ENCODE measurements around the gene LPAR3.

Gene LPAR3

GRCh38 chr1:84775535-84775920 is 117.5 kb downstream of the LPAR3 start:
- no peak for DNase-seq (ENCODE audit: low spot score)

DNA sequence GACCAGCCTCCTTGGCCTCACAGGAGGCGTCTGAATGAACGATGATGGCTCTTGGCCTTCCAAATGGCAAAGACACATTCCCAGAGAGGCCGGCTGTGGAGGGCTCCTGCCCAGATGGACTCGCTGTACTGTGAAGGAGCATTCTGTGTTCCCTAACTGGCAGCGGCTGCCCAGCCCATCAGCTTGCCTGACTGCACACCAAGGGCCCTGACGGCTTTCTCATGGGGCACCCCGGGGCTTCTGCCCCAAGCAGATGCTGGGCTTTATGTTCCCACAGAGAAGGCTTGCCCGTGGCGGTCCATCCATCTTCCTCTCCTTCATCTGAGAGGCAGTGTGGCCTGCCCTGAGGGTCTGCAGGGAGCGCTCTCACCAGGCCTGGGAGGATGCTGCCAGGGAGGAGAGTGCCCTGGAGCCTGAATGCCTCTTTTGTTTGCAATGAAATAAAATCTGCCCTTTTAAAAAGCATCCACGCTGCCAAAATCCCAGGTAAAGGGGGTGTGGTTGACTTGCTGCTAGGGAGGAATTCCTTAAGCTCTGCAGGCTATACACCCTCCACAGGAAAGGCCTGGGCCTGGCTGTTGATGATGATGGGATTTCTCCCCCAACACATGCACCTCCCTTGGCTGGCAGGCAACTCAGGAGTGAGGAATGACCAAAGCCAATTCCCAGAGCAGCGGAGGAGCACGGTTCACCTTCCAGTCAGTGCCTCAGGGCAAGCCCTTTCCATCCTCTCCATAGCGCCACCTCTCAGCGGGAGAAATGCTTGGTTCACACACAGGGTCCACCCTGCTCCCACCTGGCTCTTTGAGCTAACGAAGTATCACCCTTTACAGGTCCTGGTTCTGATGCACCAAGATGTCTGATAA is 118.1 kb downstream of the LPAR3 start:
- no peak for DNase-seq (ENCODE audit: low spot score)

GRCh38 chr1:84773933-84774497 is 119.0 kb downstream of the LPAR3 start:
- DNase-seq (ENCODE audit: low spot score) = no peak

DNA sequence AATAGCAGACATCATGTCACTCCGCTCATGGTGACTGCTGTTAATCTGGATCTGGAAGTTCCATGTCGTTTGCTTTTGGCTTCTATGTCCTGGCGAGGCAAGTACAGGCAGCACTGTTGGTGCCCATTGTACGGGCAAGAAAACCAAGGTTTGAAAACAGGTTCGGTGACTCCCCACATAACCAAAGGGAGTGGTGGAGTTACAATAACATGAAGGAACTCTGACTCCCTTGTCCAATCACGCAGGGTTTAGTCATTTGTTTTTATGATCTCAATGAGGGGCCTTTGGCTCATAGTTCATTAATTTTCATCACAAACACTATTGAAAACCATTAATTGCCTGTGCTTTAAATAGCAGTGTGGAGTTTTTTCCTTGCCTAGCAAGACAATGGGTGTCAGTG is 119.8 kb downstream of the LPAR3 start:
- DNase-seq (ENCODE audit: low spot score) = no peak

DNA sequence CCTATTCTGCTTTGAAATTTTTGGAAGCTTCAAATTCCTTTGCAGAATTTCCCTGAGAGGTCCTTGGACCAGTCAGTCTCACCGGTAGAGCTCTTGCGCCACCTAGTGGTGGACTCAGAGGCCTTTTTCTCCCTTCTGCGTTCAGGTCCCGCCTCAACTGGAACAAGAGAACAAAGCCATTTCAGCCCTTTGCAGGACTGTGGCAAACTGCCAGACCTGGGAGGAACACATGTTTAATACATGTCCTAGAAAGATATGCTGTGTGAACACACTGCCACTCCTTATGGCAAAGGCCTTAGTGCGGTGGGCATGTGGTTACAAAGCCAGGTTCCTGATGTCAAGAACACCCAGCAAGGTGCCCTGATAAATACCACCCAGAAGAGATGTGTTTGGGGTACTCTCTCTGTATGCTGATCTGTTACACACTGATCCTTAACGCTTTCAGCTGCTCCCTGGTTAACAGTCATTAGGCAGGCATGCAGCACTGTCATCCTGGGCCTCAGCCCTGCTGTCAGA is 120.5 kb downstream of the LPAR3 start:
- peak; percentile 70 for DNase-seq (ENCODE audit: low spot score)

DNA sequence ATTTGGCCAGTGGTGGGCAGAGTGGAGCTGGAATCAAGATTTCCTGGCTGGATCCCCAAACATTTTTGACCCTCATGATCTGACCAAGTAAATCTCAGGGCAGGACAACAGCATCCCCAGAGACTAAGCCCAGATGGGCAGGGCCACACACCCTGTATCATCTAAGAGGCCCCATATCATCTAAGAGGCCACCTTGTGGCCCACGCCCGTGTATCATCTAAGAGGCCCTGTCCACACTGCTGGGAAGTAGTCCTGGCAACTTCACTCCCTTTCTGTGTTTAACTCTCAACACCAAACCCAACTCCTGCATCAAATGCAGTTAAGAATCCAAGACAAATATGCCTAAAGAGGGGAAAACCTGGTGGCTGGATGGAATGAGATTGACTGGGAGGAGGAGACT is 121.1 kb downstream of the LPAR3 start:
- DNase-seq (ENCODE audit: low spot score) = no peak

DNA sequence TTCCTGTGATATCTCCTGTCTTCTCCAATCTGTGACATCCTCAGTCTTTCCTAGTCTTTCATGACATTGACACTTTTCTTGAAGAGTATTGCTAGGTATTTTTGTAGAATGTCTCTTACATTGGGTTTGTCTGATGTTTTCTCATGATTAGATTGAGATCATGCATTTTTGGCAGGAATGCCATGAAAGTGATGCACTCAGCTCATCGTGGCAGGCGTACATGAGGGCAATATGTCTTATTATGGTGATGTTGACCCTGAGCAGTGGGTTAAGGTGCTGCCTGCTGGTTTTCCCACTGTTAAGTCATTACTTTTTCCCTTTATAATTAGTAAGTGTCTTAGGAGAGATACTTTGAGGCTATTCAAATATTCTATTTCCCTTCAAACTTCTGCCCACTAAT is 122.5 kb downstream of the LPAR3 start:
- DNase-seq (ENCODE audit: low spot score) = no peak

DNA sequence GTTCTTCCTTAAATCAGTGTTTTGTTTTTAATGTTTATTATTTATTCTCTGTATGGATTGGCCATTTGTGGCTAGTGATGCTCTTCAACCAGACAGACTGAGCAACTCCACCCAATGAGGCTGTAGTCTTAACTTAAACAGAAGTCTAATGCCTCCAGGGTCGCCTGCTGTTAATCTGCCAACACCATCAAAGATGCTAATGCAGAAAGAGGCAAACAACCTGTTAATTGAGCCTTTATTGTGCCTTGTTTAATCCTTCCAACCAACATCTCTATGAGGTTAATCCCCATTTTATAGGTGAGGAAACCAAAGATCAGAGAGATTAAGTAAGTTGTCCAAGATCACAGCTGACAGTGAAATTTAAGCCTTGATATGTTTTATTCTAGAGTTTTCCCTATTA is 123.4 kb downstream of the LPAR3 start:
- DNase-seq (ENCODE audit: low spot score) = no peak

- DNase-seq (ENCODE audit: low spot score) = no peak
Measured at GRCh38 chr1:84768634-84769033, 124.4 kb downstream of the LPAR3 start.

GRCh38 chr1:84763912-84764680 is 128.9 kb downstream of the LPAR3 start:
- no peak for DNase-seq (ENCODE audit: low spot score)

- DNase-seq (ENCODE audit: low spot score) = no peak
Measured at GRCh38 chr1:84762664-84763063, 130.3 kb downstream of the LPAR3 start.
